Measurements from ENCODE around the gene ABI3BP. TPM values are rescaled to one million over a fixed set of nuclear protein-coding genes. Genes with fewer than 3 reads are reported as not detected.

ABI3BP gene
- total and polyA plus RNA-seq, 2 experiments from 2014 or later, result 0.42 to 0.57 TPM

DNA sequence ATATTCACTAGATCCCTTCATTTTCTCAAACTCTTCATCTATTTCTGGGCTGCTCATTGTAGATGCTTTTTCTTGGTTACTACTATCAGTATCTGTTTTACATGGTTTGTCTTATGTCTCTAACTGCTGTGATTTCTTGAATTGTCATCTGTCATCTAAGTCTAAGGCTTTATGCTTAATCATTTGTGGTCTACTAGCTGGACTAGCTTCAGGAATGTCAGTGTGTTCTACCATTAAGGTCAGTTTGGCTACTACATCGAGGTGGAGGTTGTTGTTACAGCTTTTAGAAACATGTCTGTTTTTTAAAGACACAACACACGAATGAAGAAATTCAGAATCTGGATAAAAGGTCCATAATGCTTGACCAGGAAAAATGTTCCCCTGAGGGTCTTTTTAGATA lies 82.2 kb downstream of the ABI3BP start:
- no peak overlapping the region for H3K4me3 Mint-ChIP-seq

More for the DNA sequence above, 82.2 kb downstream of the ABI3BP start:
- no peaks in the 10 kb centered on the region for H3K36me3 ChIP-seq (ENCODE audit: insufficient read depth)
- H3K4me3 ChIP-seq, result no peak overlapping the region
- H3K27ac Mint-ChIP-seq, result no peak overlapping the region
- no peak for ATAC-seq
- H3K79me2 ChIP-seq (replicated peaks; ENCODE audit: insufficient read depth), result no peaks in the 10 kb centered on the region
- TF ChIP-seq, protein P1, sequence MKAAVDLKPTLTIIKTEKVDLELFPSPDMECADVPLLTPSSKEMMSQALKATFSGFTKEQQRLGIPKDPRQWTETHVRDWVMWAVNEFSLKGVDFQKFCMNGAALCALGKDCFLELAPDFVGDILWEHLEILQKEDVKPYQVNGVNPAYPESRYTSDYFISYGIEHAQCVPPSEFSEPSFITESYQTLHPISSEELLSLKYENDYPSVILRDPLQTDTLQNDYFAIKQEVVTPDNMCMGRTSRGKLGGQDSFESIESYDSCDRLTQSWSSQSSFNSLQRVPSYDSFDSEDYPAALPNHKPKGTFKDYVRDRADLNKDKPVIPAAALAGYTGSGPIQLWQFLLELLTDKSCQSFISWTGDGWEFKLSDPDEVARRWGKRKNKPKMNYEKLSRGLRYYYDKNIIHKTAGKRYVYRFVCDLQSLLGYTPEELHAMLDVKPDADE (IDR thresholded peaks at IDR 0.05), result no peak
- no peak for TF ChIP-seq NANOG (IDR thresholded peaks at IDR 0.05; ENCODE audit: borderline replicate concordance)
- TF ChIP-seq STAT1 (IDR thresholded peaks at IDR 0.05; ENCODE audit: unreplicated experiment), result no peak
- TF ChIP-seq, protein P2, sequence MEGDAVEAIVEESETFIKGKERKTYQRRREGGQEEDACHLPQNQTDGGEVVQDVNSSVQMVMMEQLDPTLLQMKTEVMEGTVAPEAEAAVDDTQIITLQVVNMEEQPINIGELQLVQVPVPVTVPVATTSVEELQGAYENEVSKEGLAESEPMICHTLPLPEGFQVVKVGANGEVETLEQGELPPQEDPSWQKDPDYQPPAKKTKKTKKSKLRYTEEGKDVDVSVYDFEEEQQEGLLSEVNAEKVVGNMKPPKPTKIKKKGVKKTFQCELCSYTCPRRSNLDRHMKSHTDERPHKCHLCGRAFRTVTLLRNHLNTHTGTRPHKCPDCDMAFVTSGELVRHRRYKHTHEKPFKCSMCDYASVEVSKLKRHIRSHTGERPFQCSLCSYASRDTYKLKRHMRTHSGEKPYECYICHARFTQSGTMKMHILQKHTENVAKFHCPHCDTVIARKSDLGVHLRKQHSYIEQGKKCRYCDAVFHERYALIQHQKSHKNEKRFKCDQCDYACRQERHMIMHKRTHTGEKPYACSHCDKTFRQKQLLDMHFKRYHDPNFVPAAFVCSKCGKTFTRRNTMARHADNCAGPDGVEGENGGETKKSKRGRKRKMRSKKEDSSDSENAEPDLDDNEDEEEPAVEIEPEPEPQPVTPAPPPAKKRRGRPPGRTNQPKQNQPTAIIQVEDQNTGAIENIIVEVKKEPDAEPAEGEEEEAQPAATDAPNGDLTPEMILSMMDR (conservative IDR thresholded peaks at IDR 0.05; ENCODE audit: low read depth in 2 of 2), result no peak
- no peak for TF ChIP-seq EZH2phosphoT487 (IDR thresholded peaks at IDR 0.05; ENCODE audit: unreplicated experiment)
- no peak for TF ChIP-seq CREB1 (CRISPR knock-in tag; IDR thresholded peaks at IDR 0.05; ENCODE audit: low read depth)
- TF ChIP-seq, protein P3, sequence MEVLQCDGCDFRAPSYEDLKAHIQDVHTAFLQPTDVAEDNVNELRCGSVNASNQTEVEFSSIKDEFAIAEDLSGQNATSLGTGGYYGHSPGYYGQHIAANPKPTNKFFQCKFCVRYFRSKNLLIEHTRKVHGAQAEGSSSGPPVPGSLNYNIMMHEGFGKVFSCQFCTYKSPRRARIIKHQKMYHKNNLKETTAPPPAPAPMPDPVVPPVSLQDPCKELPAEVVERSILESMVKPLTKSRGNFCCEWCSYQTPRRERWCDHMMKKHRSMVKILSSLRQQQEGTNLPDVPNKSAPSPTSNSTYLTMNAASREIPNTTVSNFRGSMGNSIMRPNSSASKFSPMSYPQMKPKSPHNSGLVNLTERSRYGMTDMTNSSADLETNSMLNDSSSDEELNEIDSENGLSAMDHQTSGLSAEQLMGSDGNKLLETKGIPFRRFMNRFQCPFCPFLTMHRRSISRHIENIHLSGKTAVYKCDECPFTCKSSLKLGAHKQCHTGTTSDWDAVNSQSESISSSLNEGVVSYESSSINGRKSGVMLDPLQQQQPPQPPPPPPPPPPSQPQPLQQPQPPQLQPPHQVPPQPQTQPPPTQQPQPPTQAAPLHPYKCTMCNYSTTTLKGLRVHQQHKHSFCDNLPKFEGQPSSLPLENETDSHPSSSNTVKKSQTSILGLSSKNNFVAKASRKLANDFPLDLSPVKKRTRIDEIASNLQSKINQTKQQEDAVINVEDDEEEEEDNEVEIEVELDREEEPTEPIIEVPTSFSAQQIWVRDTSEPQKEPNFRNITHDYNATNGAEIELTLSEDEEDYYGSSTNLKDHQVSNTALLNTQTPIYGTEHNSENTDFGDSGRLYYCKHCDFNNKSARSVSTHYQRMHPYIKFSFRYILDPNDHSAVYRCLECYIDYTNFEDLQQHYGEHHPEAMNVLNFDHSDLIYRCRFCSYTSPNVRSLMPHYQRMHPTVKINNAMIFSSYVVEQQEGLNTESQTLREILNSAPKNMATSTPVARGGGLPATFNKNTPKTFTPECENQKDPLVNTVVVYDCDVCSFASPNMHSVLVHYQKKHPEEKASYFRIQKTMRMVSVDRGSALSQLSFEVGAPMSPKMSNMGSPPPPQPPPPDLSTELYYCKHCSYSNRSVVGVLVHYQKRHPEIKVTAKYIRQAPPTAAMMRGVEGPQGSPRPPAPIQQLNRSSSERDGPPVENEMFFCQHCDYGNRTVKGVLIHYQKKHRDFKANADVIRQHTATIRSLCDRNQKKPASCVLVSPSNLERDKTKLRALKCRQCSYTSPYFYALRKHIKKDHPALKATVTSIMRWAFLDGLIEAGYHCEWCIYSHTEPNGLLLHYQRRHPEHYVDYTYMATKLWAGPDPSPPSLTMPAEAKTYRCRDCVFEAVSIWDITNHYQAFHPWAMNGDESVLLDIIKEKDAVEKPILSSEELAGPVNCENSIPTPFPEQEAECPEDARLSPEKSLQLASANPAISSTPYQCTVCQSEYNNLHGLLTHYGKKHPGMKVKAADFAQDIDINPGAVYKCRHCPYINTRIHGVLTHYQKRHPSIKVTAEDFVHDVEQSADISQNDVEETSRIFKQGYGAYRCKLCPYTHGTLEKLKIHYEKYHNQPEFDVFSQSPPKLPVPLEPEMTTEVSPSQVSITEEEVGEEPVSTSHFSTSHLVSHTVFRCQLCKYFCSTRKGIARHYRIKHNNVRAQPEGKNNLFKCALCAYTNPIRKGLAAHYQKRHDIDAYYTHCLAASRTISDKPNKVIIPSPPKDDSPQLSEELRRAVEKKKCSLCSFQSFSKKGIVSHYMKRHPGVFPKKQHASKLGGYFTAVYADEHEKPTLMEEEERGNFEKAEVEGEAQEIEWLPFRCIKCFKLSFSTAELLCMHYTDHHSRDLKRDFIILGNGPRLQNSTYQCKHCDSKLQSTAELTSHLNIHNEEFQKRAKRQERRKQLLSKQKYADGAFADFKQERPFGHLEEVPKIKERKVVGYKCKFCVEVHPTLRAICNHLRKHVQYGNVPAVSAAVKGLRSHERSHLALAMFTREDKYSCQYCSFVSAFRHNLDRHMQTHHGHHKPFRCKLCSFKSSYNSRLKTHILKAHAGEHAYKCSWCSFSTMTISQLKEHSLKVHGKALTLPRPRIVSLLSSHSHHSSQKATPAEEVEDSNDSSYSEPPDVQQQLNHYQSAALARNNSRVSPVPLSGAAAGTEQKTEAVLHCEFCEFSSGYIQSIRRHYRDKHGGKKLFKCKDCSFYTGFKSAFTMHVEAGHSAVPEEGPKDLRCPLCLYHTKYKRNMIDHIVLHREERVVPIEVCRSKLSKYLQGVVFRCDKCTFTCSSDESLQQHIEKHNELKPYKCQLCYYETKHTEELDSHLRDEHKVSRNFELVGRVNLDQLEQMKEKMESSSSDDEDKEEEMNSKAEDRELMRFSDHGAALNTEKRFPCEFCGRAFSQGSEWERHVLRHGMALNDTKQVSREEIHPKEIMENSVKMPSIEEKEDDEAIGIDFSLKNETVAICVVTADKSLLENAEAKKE (CRISPR knock-in tag; IDR thresholded peaks at IDR 0.05), result no peak
- no peak for TF ChIP-seq REST (IDR thresholded peaks at IDR 0.05; ENCODE audit: unreplicated experiment)
- TF ChIP-seq ZNF114 (CRISPR knock-in tag; IDR thresholded peaks at IDR 0.05), result no peak
- no peak for TF ChIP-seq EZH2 (IDR thresholded peaks at IDR 0.05; ENCODE audit: low read depth, unreplicated experiment)
- no peak for TF ChIP-seq JUNB (IDR thresholded peaks at IDR 0.05; ENCODE audit: unreplicated experiment)
- no peak for TF ChIP-seq POLR2AphosphoS5 (IDR thresholded peaks at IDR 0.05; ENCODE audit: low read depth)
- no peak for TF ChIP-seq ZNF331 (CRISPR knock-in tag; IDR thresholded peaks at IDR 0.05; ENCODE audit: low read depth)
- no peaks in the 10 kb centered on the region; the same call in 2 of the 3 replicates for H3K9me3 Mint-ChIP-seq
- no peak overlapping the region for H3K27ac ChIP-seq (ENCODE audit: low read depth)
- H4K20me1 ChIP-seq (replicated peaks; ENCODE audit: insufficient read depth), result no peaks in the 10 kb centered on the region
- H3K4me1 Mint-ChIP-seq, result peaks cover 10% of the 10 kb centered on the region
- H3K27me3 ChIP-seq (ENCODE audit: insufficient read depth), result no peaks in the 10 kb centered on the region
- H3K4me1 ChIP-seq (ENCODE audit: insufficient read depth), result peaks cover 13% of the 10 kb centered on the region
- no peak overlapping the region for H2AFZ ChIP-seq
- H3K4me2 ChIP-seq, result no peak overlapping the region
- H3F3A ChIP-seq (replicated peaks; ENCODE audit: low read depth), result no peaks in the 10 kb centered on the region
- H3K36me3 Mint-ChIP-seq (ENCODE audit: low read depth), result no peaks in the 10 kb centered on the region
- H3K27me3 Mint-ChIP-seq (ENCODE audit: insufficient read depth, low read depth, poor library complexity), result peaks cover 4% of the 10 kb centered on the region
- no peak for DNase-seq (ENCODE audit: low spot score)
- peaks cover 8% of the 10 kb centered on the region for H3K9me2 ChIP-seq (ENCODE audit: insufficient read depth)

Data from GM23338 (cell line).